ENCODE data around the gene CCNH.

Gene CCNH

DNA sequence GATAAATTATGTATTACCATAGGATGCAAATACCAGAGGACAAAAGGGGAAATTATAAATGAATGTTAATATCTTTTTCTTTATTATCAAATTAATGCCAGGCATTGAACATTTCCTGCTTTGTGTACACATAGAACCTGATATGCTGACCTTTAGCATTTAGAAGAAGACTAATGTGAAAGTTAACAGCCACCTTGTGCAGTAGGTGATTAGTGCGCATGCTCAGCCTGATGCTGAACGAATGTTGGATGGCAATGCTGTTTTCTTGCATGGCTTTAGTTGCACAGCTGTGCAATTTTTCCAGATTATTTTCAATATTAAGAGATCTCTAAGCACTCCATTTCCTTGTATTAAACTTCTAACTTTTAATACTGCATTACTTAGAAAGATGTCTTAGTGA is 45.5 kb downstream of the CCNH start:
- Histone ChIP-seq H3K9me3 (ENCODE audit: control insufficient read depth, insufficient read depth, low read length) (no peaks in the 10 kb centered on the region), H3K36me3 (ENCODE audit: control insufficient read depth, insufficient read depth, low read length) (no peaks in the 10 kb centered on the region), H3K4me3 (ENCODE audit: low read length) (no peak overlapping the region), H3K27me3 (ENCODE audit: control insufficient read depth, insufficient read depth, low read length) (no peaks in the 10 kb centered on the region), H3K4me1 (ENCODE audit: control insufficient read depth, insufficient read depth, low read length) (no peaks in the 10 kb centered on the region), H3K27ac (ENCODE audit: low read length) (no peak overlapping the region)
- WGBS (ENCODE audit: insufficient coverage, insufficient read length), result no CpG with 5 or more reads among the region's 2 CpGs
- DNase-seq (ENCODE audit: low read depth, low spot score), result no peak

DNA sequence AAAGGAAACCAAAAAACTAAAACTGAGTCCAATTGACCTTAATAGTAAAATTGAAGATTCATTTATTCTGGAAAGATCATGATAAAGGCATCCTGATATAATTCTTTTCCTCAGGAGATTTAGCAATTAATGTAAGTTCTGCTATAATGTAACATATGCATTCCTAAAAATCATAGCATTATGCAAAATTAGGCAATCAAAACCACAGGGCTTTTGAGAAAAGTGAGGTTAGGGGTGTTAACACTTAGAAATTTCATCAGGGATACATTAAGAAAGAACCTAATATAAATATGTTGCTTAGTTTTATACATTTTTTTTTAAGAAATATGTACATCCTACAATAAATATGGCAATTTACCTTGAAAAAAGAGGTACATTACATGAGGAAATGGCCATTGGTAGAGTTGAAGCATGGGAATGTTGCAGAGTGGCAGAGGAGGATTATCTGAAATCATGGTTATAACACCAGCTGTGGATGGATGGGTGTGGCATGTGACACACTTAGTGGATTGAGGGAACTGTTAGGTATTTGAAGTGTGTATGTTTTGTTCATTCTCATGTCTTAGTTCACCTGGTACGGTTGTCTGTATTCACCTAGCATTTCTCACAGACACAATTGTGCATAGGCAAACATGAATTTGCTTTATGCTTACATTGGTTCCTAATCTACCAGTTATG is 51.1 kb downstream of the CCNH start:
- Histone ChIP-seq H3K36me3 (ENCODE audit: control insufficient read depth, insufficient read depth, low read length) (no peaks in the 10 kb centered on the region), H3K4me1 (ENCODE audit: control insufficient read depth, insufficient read depth, low read length) (no peaks in the 10 kb centered on the region), H3K9me3 (ENCODE audit: control insufficient read depth, insufficient read depth, low read length) (no peaks in the 10 kb centered on the region), H3K27me3 (ENCODE audit: control insufficient read depth, insufficient read depth, low read length) (no peaks in the 10 kb centered on the region), H3K4me3 (ENCODE audit: low read length) (no peak overlapping the region), H3K27ac (ENCODE audit: low read length) (no peak overlapping the region)
- no CpG with 5 or more reads among the region's 1 CpG for WGBS (ENCODE audit: insufficient coverage, insufficient read length)
- no peak for DNase-seq (ENCODE audit: low read depth, low spot score)

- Histone ChIP-seq H3K36me3 (ENCODE audit: control insufficient read depth, insufficient read depth, low read length) (no peaks in the 10 kb centered on the region), H3K27me3 (ENCODE audit: control insufficient read depth, insufficient read depth, low read length) (no peaks in the 10 kb centered on the region), H3K4me1 (ENCODE audit: control insufficient read depth, insufficient read depth, low read length) (no peaks in the 10 kb centered on the region), H3K27ac (ENCODE audit: low read length) (no peak overlapping the region), H3K4me3 (ENCODE audit: low read length) (no peak overlapping the region), H3K9me3 (ENCODE audit: control insufficient read depth, insufficient read depth, low read length) (no peaks in the 10 kb centered on the region)
- DNase-seq (ENCODE audit: low read depth, low spot score), result no peak
- no CpG with 5 or more reads among the region's 2 CpGs for WGBS (ENCODE audit: insufficient coverage, insufficient read length)
These were observed 51.7 kb downstream of the CCNH start for GRCh38 chr5:87361031-87361445.

DNA sequence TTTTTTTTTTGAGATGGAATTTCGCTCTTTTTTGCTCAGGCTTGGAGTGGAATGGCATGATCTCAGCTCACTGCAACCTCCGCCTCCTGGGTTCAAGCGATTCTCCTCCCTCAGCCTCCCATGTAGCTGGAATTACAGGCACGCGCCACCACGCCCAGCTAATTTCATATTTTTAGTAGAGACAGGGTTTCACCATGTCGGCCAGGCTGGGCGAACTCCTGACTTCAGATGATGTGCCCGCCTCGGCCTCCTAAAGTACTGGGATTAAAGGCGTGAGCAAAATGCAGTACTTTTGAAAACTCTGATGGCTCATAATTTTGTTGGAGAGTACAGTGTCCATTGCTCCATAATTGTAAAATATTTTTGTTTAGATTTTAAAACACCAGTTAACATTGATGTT is 52.6 kb downstream of the CCNH start:
- Histone ChIP-seq H3K4me3 (ENCODE audit: low read length) (no peak overlapping the region), H3K27me3 (ENCODE audit: control insufficient read depth, insufficient read depth, low read length) (no peaks in the 10 kb centered on the region), H3K9me3 (ENCODE audit: control insufficient read depth, insufficient read depth, low read length) (no peaks in the 10 kb centered on the region), H3K4me1 (ENCODE audit: control insufficient read depth, insufficient read depth, low read length) (no peaks in the 10 kb centered on the region), H3K36me3 (ENCODE audit: control insufficient read depth, insufficient read depth, low read length) (no peaks in the 10 kb centered on the region), H3K27ac (ENCODE audit: low read length) (no peak overlapping the region)
- WGBS (ENCODE audit: insufficient coverage, insufficient read length), result no CpG with 5 or more reads among the region's 11 CpGs
- no peak for DNase-seq (ENCODE audit: low read depth, low spot score)

GRCh38 chr5:87359106-87359505 is 53.6 kb downstream of the CCNH start:
- H3K36me3 ChIP-seq (ENCODE audit: control insufficient read depth, insufficient read depth, low read length), result no peaks in the 10 kb centered on the region
- no CpG with 5 or more reads among the region's 2 CpGs for WGBS (ENCODE audit: insufficient coverage, insufficient read length)
- no peak overlapping the region for H3K27ac ChIP-seq (ENCODE audit: low read length)
- H3K27me3 ChIP-seq (ENCODE audit: control insufficient read depth, insufficient read depth, low read length), result no peaks in the 10 kb centered on the region
- no peaks in the 10 kb centered on the region for H3K4me1 ChIP-seq (ENCODE audit: control insufficient read depth, insufficient read depth, low read length)
- no peak overlapping the region for H3K4me3 ChIP-seq (ENCODE audit: low read length)
- no peak for DNase-seq (ENCODE audit: low read depth, low spot score)
- H3K9me3 ChIP-seq (ENCODE audit: control insufficient read depth, insufficient read depth, low read length), result no peaks in the 10 kb centered on the region

DNA sequence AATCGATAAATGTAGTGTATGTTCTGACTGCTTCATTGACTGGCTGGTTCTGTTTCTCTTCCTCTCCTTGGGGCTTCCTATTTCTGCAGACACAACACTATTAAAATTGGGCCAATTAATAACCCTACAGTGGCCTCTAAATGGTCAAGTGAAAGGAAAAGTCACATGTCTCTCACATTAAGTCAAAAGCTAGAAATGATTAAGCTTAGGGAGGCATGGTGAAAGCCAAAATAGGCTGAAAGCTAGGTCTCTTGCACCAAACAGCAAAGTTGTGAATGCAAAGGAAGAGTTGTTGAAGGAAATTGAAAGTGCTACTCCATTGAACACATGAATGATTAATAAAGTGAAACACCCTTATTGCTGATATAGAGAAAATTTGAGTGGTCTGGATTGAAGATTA is 58.2 kb downstream of the CCNH start:
- Histone ChIP-seq H3K4me1 (ENCODE audit: control insufficient read depth, insufficient read depth, low read length) (no peaks in the 10 kb centered on the region), H3K27ac (ENCODE audit: low read length) (no peak overlapping the region), H3K9me3 (ENCODE audit: control insufficient read depth, insufficient read depth, low read length) (no peaks in the 10 kb centered on the region), H3K4me3 (ENCODE audit: low read length) (no peak overlapping the region), H3K36me3 (ENCODE audit: control insufficient read depth, insufficient read depth, low read length) (no peaks in the 10 kb centered on the region), H3K27me3 (ENCODE audit: control insufficient read depth, insufficient read depth, low read length) (no peaks in the 10 kb centered on the region)
- no peak for DNase-seq (ENCODE audit: low read depth, low spot score)
- no CpG with 5 or more reads among the region's 1 CpG for WGBS (ENCODE audit: insufficient coverage, insufficient read length)

GRCh38 chr5:87347841-87348240 is 64.9 kb downstream of the CCNH start:
- H3K36me3 ChIP-seq (ENCODE audit: control insufficient read depth, insufficient read depth, low read length), result no peaks in the 10 kb centered on the region
- H3K27me3 ChIP-seq (ENCODE audit: control insufficient read depth, insufficient read depth, low read length), result no peaks in the 10 kb centered on the region
- H3K4me1 ChIP-seq (ENCODE audit: control insufficient read depth, insufficient read depth, low read length), result no peaks in the 10 kb centered on the region
- no peak overlapping the region for H3K4me3 ChIP-seq (ENCODE audit: low read length)
- no peak for DNase-seq (ENCODE audit: low read depth, low spot score)
- H3K27ac ChIP-seq (ENCODE audit: low read length), result no peak overlapping the region
- no peaks in the 10 kb centered on the region for H3K9me3 ChIP-seq (ENCODE audit: control insufficient read depth, insufficient read depth, low read length)

- no peaks in the 10 kb centered on the region for H3K27me3 ChIP-seq (ENCODE audit: control insufficient read depth, insufficient read depth, low read length)
- no peak for DNase-seq (ENCODE audit: low read depth, low spot score)
- H3K4me3 ChIP-seq (ENCODE audit: low read length), result no peak overlapping the region
- no peaks in the 10 kb centered on the region for H3K4me1 ChIP-seq (ENCODE audit: control insufficient read depth, insufficient read depth, low read length)
- H3K27ac ChIP-seq (ENCODE audit: low read length), result no peak overlapping the region
- no peaks in the 10 kb centered on the region for H3K9me3 ChIP-seq (ENCODE audit: control insufficient read depth, insufficient read depth, low read length)
- H3K36me3 ChIP-seq (ENCODE audit: control insufficient read depth, insufficient read depth, low read length), result no peaks in the 10 kb centered on the region
- no CpG with 5 or more reads among the region's 1 CpG for WGBS (ENCODE audit: insufficient coverage, insufficient read length)
These were observed 65.5 kb downstream of the CCNH start for GRCh38 chr5:87347272-87347671.

Data from iPS DF 6.9 (cell line).